Spinal cord (tissue), 10 donors: ENCODE data around the gene ASB18. TPM values are rescaled to one million over a fixed set of nuclear protein-coding genes. Genes with fewer than 3 reads are reported as not detected.

ENCODE experiments used
- DNase-seq, 6 donors: peaks; one replicate each; pipeline versions ENCODE4 v3.0.0 to v3.0.0-alpha.2; 2013 to 2015; ENCODE audit warnings: low spot score in 6 of 6, low read depth in 4 of 6
- H3K27ac ChIP-seq: one replicate; pipeline ENCODE4 v1.5.1; 2013; ENCODE audit warnings: low read depth, low read length, control low read depth
- H3K27me3 ChIP-seq: one replicate; pipeline ENCODE4 v1.6.1; 2013; ENCODE audit warnings: low read length; ENCODE audit not compliant: control insufficient read depth, insufficient read depth
- H3K36me3 ChIP-seq: one replicate; pipeline ENCODE4 v1.6.1; 2013; ENCODE audit warnings: low read length; ENCODE audit not compliant: control insufficient read depth, insufficient read depth
- H3K4me1 ChIP-seq: one replicate; pipeline ENCODE4 v1.6.1; 2013; ENCODE audit warnings: low read length; ENCODE audit not compliant: control insufficient read depth, insufficient read depth
- H3K4me3 ChIP-seq: one replicate; pipeline ENCODE4 v1.5.1; 2013; ENCODE audit warnings: low read depth, low read length, control low read depth
- H3K9me3 ChIP-seq: one replicate; pipeline ENCODE4 v1.6.1; 2013; ENCODE audit warnings: low read length; ENCODE audit not compliant: control insufficient read depth, insufficient read depth
- WGBS: methylation state at CpG from one replicate; pipeline ENCODE4 v1.1.5; 2013; ENCODE audit warnings: missing lambda C conversion rate; ENCODE audit not compliant: insufficient coverage; 5-methylcytosine and 5-hydroxymethylcytosine counted together
- polyA plus RNA-seq, 2 donors: library from polyadenylated mRNA; unstranded; fragments of 120-200 nt; gene quantifications; one replicate each; pipeline ENCODE4 v1.2.1, GENCODE V29; 2013; ENCODE audit not compliant: insufficient read length in 2 of 2
- total RNA-seq, 2 donors: library from RNA; depleted of rRNA in 1 of 2; stranded (reverse); fragments of 120-200 nt in 1 of 2; fragments of >200 nt in 1 of 2; gene quantifications; one replicate each; pipeline versions ENCODE4 v1.2.3 to v1.2.4, GENCODE V29; 2013 to 2014
- donor health status: healthy.

The ASB18 gene
- total and polyA plus RNA-seq, 4 donors = 0.06 to 0.84 (median 0.44) TPM

DNA sequence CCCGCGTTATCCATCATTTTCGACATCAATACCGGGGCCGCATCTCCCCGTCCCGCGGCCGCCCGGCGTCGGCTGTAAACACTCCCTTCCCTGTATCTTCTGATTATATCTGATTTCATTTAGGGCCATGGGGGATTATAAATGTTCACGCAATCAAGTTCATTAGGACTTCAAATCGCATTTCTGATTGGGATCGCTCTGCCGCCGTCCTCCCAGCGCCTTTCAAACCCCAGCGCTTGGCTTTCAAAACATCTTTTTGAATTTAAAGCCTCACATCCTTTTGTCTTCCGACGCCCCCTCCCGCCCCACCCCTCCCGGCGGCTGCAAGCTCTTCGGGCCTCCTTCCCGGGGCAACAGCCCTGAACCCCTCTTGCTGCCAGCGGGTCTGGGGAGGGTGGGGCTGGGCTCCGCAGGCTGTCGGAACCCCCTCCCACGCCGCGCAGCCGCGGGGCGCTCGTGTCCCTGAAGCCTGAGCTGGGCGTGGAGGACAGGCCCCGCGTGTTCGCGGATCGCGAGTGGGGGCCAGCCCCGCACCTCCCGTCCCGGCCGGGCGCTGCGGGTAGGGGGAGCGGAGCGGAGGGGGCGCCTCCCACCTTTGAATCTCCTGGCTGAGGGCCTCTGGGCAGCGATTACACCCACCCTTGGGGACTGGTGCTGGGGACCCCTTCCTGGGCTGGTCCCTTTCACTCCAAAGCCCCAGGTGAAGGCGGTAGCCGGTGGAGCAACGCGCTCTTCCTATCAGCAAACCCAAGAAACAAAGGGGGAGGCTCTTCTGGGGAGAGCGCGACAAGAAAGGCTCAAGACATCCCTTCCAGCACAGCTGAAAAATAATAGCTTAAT, 84.8 kb downstream of the ASB18 start:
- no peak overlapping the region for H3K27ac ChIP-seq
- DNase-seq = peak in 2 of 6 donors; percentile 38 to 70
- H3K9me3 ChIP-seq = peaks cover under 1% of the 10 kb centered on the region
- no peak overlapping the region for H3K4me3 ChIP-seq
- peaks cover 69% of the 10 kb centered on the region for H3K27me3 ChIP-seq
- H3K36me3 ChIP-seq = no peaks in the 10 kb centered on the region
- 2% methylated on average over 39 of the region's 59 CpGs for WGBS
- H3K4me1 ChIP-seq = peaks cover 28% of the 10 kb centered on the region

DNA sequence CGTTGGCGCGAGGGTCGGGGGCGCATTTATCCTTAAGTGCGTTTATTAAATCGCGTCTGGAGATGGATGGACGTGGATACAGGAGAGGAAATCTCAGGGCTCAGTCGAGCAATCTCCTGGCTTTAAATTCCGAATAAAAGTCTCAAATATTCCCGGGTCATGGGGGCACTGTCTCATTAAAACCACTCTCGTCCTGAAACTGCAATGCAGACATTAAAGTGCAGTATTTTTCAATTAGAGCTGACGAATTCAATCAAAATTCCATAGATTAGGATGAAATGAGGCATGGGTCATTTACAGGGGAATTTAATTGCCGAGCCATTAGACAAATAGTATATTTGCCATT, 85.3 kb downstream of the ASB18 start:
- peaks cover 30% of the 10 kb centered on the region for H3K4me1 ChIP-seq
- H3K27ac ChIP-seq = no peak overlapping the region
- 1% methylated on average over 8 of the region's 15 CpGs for WGBS
- no peaks in the 10 kb centered on the region for H3K9me3 ChIP-seq
- peaks cover 75% of the 10 kb centered on the region for H3K27me3 ChIP-seq
- H3K4me3 ChIP-seq = peak overlapping the region; percentile 21
- H3K36me3 ChIP-seq = no peaks in the 10 kb centered on the region
- DNase-seq = peak in 1 of 6 donors; percentile 29

DNA sequence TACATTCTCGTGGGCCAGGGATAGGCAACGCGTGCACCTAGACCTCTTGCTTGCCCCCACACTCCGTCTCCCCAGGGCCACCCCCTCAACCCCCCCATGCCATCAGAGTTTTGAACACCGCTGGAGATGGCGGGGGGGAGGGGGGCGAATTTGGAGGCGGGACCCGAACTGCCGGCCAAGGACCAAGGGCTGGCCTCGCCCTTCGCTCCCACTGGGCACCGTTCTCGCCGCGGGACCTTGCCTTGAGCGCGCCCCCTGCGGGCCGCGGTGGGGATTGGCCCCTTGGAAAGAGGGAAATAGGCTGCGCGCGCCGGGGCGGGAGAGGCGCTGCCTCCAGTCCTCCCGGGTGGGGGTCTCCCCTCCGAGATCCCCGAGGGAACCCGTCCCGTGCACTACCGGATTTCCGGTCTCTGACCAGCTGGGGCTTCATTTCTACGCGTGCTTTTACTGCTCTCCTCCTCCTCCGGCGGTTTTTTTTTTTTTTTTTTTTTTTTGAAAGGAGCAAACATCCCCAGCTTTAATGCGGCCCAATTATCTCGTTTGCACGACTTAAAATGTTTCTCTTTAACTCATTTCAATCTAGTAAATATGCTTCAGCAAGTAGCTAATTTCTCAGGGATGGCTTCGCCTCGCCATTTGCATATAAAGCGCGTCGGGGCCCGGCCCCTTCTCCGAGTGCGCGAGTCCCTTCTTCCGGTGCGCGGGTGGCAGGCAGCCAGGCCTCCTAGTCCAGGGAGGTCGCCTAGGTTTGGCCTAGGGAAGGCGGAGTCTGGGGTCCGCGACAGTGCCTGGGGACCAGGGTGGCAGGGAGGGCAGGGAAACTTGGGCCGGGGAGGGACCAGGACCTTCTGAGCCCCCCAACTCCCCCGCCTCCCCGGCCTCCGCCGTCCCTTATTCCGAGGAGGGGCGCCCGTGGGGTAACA, 86.0 kb downstream of the ASB18 start:
- Histone ChIP-seq H3K27me3 (peaks cover 81% of the 10 kb centered on the region), H3K27ac (no peak overlapping the region), H3K4me1 (peaks cover 36% of the 10 kb centered on the region), H3K4me3 (peak overlapping the region; percentile 21), H3K36me3 (no peaks in the 10 kb centered on the region), H3K9me3 (no peaks in the 10 kb centered on the region)
- under 1% methylated on average over 50 of the region's 65 CpGs for WGBS
- peak in 2 of 6 donors; percentile 74 to 78 for DNase-seq

DNA sequence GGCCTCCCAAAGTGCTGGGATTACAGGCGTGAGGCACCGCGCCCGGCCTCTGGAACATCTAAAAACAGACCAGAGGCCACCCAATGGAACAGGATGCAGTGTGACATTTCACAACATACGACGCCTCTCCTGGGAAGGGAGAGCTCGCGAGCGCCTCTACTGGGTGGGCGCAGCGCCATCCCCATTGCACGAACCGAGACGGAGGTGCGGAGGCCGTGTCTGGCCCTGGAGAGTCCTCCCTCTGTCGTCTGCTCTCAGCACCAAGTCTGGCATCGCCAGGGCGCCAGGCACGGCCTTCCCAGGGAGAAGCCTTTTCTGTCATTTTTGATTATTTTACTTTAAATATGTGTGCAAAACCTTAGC, 86.6 kb downstream of the ASB18 start:
- Histone ChIP-seq H3K9me3 (no peaks in the 10 kb centered on the region), H3K4me3 (no peak overlapping the region), H3K4me1 (peaks cover 43% of the 10 kb centered on the region), H3K27me3 (peaks cover 87% of the 10 kb centered on the region), H3K27ac (no peak overlapping the region), H3K36me3 (no peaks in the 10 kb centered on the region)
- DNase-seq = peak in 2 of 6 donors; percentile 58 to 65
- WGBS = 30% methylated on average over 17 of the region's 20 CpGs

DNA sequence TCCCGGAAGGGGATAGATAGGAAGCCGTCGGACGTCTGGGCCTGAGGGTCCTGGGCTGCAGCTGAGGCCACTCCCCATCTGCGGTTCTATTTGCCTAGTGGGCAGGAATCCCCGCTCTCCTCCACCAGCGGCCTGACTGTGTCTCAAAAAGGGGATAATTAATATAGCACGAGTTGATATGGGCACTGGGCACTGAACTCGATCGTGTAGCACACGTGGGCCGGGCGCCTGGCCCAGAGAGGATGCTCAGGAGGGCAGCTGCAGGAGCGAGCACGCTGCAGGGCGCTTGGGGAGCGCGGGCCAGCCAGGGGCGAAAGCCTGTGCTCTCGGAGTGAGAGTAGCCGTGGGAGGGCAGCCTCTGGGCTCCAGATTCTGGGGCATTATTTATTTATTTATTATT, 87.3 kb downstream of the ASB18 start:
- WGBS = 60% methylated on average over 13 of the region's 21 CpGs
- Histone ChIP-seq H3K36me3 (no peaks in the 10 kb centered on the region), H3K27me3 (peaks cover 94% of the 10 kb centered on the region), H3K4me3 (no peak overlapping the region), H3K27ac (no peak overlapping the region), H3K9me3 (no peaks in the 10 kb centered on the region), H3K4me1 (peaks cover 45% of the 10 kb centered on the region)
- DNase-seq = no peak

DNA sequence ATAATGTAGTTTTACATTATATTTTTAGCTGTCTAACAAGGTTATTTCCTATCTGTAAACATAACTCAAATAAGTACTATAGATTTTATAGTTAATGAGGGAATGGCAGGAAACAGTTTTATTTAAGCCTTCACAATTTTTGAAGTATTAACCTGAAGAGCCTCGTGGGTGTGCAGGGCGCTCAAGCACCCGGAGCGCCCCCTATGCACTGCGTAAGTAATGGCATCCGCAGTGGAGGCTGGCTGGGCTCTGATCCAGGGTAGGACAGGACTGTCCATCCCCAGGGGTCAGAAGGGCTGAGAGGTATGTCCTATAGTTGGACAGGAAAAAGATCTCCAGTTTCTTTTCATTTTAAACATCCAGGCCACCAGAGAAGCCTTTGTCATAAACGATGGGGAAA, 87.8 kb downstream of the ASB18 start:
- Histone ChIP-seq H3K36me3 (no peaks in the 10 kb centered on the region), H3K27ac (no peak overlapping the region), H3K9me3 (no peaks in the 10 kb centered on the region), H3K27me3 (peaks cover 95% of the 10 kb centered on the region), H3K4me3 (no peak overlapping the region), H3K4me1 (peaks cover 48% of the 10 kb centered on the region)
- WGBS = 39% methylated on average over 4 of the region's 7 CpGs
- DNase-seq = peak in 2 of 6 donors; percentile 23

DNA sequence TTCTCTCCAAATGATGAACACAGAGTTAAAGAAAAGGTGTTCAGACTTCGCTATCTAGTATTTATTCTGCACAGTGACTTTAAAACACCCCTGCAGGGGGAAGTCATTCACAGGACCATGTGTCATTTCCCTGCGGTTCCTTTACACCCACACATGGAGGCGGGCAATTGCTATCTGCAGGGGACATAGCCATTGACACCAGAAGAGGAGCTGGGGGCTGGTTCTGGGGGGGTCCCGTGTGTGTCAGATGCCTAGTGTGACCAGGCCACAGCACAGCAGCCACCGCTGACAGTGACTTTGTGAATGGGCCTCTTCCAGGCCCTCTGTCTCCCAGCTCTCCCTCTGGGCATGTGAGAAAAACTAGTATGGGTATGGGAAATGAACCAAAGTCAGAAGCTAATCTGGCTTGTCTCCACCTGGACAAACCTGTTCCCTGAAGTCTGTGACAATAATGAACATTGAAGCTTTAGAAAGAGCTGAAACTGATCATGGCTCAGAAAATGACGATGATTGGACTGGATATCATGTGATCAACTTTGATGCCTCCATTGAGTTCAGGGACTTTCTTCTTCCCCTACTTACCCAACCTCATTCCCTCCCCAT, 88.6 kb downstream of the ASB18 start:
- Histone ChIP-seq H3K27ac (no peak overlapping the region), H3K36me3 (no peaks in the 10 kb centered on the region), H3K27me3 (peaks cover 96% of the 10 kb centered on the region), H3K4me3 (no peak overlapping the region), H3K9me3 (no peaks in the 10 kb centered on the region), H3K4me1 (peaks cover 56% of the 10 kb centered on the region)
- DNase-seq = peak in 1 of 6 donors; percentile 3
- 48% methylated on average over 3 of the region's 6 CpGs for WGBS

DNA sequence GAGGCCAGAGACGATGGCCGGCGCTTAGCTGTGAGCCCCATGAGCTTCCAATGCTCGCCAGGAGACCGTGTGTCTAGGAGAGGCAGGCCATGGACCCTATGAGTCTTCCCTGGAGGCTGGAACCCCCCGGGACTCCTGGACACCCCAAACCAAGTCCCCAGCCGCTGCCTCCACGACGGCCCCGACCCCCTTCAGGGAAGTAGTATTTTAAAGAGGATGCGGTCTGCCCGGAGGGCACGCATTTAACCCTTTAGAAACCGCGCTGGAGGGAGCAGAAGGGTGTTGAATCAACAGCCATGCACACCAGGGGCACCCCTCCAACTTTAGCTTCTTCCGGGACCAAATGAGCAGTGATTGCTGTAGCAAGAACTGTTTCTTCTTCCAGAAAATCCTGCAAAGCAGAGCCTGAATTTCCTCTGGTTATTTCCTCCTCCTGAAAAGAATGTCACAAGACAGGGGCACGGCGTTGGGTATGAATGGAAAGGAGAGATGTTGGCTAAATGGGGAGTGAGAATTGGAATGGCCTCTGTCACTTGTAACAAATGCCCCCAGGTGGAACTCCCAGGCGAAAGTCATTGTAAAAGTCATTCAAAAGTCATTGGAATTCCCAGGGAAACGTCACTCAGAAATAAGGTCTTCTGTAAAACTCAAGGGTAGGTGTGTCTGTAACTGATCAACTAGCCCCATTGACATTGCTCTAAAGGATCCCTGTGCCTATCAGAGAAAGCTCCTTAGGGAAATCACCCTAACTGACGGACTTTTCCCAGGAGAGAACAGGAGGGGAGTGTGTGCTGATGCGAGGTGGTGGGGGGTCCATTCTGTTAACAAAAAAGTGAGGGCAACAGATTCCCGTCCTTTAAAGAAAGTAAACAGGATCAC, 90.2 kb downstream of the ASB18 start:
- no peak overlapping the region for H3K27ac ChIP-seq
- 27% methylated on average over 8 of the region's 23 CpGs for WGBS
- peak in 1 of 6 donors; percentile 7 for DNase-seq

More for the DNA sequence above, 90.2 kb downstream of the ASB18 start:
- Histone ChIP-seq H3K9me3 (no peaks in the 10 kb centered on the region), H3K36me3 (no peaks in the 10 kb centered on the region), H3K4me3 (no peak overlapping the region), H3K27me3 (peaks cover 96% of the 10 kb centered on the region), H3K4me1 (peaks cover 61% of the 10 kb centered on the region)
